ENCODE measurements around the gene SLC31A1.

Gene SLC31A1

DNA sequence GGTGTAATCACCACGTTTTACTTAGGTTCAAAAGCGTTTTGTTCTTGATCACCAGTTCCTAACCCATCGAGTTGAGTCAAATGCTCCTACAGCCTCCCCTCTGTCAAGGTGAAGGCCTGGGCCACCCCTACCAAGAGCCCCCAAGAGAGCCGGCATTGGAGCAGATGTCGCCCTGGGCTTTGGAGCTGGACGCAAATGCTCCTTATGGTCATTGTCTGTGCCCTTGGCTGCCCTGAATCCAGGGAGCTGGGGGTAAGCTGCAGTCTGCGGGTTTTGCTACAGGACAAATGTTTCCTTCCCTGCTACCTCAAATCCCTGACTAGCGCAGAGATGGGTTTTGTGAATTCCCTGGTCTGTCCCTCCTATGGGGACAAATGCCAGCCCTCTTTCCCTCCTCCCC, 77.0 kb downstream of the SLC31A1 start:
- TF ChIP-seq, protein P1, sequence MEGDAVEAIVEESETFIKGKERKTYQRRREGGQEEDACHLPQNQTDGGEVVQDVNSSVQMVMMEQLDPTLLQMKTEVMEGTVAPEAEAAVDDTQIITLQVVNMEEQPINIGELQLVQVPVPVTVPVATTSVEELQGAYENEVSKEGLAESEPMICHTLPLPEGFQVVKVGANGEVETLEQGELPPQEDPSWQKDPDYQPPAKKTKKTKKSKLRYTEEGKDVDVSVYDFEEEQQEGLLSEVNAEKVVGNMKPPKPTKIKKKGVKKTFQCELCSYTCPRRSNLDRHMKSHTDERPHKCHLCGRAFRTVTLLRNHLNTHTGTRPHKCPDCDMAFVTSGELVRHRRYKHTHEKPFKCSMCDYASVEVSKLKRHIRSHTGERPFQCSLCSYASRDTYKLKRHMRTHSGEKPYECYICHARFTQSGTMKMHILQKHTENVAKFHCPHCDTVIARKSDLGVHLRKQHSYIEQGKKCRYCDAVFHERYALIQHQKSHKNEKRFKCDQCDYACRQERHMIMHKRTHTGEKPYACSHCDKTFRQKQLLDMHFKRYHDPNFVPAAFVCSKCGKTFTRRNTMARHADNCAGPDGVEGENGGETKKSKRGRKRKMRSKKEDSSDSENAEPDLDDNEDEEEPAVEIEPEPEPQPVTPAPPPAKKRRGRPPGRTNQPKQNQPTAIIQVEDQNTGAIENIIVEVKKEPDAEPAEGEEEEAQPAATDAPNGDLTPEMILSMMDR (conservative IDR thresholded peaks at IDR 0.05; ENCODE audit: control insufficient read depth, insufficient read depth, low read depth, low read length): no peak
- no peak for DNase-seq (ENCODE audit: low read depth)

DNA sequence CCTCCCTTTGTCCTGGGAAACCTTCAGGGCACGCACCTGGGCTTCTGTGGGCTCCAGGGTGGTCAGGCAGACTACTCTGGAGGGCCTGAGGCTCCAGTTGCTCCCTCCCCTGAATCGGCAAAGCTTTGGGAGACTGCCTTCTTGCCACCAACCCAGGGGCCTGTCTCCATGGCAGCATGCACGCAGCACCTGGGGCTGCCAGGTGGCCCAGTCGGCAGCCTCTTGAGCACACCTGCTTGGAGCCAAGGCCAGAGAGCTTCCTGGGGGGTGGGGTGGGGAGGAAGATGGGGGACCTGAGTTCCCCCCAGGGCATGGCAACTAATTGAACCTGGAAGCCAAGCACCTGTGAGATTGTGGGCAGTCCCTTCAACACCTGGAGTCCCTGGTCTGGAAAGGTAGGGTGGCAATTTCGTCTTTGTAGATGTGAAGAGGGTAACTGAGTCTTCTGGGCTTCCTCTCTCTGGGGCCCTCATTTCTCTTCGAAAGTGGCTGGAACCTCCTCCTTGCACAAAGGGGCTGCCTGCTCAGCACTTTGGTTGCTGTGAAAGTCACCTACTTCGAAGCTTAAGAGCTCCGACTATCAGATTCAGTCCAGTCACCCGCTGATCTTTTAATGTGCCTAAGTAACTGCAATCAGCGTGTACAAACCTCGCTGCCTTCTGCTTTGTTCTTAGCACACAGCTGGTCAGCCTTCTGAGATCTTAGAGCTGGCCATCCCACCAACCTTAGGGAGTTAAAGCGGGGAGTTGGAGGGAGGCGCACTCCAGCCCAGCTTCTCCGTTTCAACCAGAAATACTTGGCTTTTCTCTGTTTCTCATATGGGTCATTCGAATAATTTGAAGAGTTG, 77.8 kb downstream of the SLC31A1 start:
- DNase-seq (ENCODE audit: low read depth): no peak
- TF ChIP-seq, protein P1 (conservative IDR thresholded peaks at IDR 0.05; ENCODE audit: control insufficient read depth, insufficient read depth, low read depth, low read length): no peak
- H3K4me3 ChIP-seq (ENCODE audit: control insufficient read depth, low read depth, low read length): no peak overlapping the region

More for the DNA sequence above, 77.0 kb downstream of the SLC31A1 start:
- H3K4me3 ChIP-seq (ENCODE audit: control insufficient read depth, low read depth, low read length): no peak overlapping the region

DNA sequence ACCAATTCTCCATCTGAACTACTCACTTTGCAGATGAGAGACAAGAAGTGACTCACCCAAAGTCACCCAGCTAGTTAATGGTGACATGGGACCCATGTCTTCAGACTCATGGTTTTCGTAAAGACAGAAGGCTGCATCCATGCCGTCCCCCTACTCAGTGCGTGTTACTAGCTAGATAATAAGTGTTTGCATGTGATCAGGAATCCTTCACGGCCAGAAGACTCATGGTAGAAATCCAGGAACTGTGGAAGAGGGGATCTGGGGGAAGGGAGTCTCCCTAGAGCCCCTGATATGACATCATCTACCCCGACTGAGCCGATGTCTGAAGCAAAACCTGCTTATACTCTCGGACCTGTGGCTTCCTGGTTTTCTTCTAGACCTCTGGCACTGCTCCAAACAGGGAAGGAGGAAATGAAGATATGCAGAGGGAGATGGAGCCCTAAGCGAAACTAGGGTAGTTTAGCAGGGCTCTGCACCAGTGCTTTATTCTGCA, 78.5 kb downstream of the SLC31A1 start:
- no peak for DNase-seq (ENCODE audit: low read depth)
- H3K4me3 ChIP-seq (ENCODE audit: control insufficient read depth, low read depth, low read length): no peak overlapping the region
- TF ChIP-seq, protein P1 (conservative IDR thresholded peaks at IDR 0.05; ENCODE audit: control insufficient read depth, insufficient read depth, low read depth, low read length): no peak

DNA sequence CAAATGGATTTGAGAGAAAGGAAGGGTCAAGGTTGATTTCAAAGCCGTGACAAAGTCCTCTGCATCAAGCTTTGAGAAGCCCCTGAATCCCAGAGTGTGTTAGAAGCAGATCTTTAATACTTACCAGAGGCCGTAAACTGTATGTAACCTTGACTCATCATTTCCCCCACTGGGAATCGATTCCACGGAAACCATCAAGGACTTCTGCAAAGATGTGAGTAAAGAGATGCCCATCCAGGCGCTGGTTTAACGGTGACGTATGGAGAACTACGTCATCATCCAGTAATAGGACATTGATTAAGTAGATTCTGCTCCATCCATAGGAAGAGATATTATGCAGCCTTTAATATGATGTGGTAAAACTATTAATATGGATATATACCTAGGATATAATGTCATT, 80.2 kb downstream of the SLC31A1 start:
- peak; percentile 26 for DNase-seq (ENCODE audit: low read depth)
- H3K4me3 ChIP-seq (ENCODE audit: control insufficient read depth, low read depth, low read length): no peak overlapping the region
- TF ChIP-seq, protein P1 (conservative IDR thresholded peaks at IDR 0.05; ENCODE audit: control insufficient read depth, insufficient read depth, low read depth, low read length): no peak

DNA sequence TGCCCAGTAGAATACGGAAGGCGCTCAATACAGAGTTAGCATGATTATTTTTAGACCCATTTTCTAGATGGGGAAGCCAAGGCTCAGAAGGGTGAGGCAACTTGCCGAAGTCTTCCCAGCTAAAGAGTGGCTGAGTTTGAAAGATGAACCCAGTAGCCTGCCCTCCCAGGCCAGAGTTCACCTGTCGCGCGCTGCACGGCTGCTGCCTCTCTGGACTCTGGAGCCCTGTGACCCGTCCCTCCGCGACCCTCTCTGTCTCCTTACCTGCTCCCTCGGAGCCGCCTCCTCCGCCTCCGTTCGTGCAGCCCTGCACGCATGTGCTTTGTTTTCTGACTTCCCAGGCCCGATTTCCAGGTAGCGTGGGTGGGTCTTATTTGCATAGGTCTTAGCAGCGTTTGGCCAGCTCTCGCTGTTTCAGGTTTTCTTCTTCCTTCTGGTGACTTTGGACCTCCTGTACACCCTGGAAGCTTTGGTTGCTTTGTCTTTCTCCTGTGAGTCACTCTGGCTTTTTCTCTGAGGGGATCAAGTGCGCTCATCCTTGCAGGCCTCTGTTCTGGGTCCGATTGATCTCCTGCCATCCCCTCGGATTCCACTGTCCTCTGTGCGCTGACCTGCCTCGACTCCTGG, 81.6 kb downstream of the SLC31A1 start, which contains the start of gene RNF183:
Gene RNF183, minus strand, starts transcription at position 585 of the 627 bp plus-strand sequence. CDS start 5,192 bp downstream, outside the sequence.
- TF ChIP-seq, protein P1 (conservative IDR thresholded peaks at IDR 0.05; ENCODE audit: control insufficient read depth, insufficient read depth, low read depth, low read length): no peak
- no peak for DNase-seq (ENCODE audit: low read depth)
- no peak within 1 kb of the TSS for H3K4me3 ChIP-seq (ENCODE audit: control insufficient read depth, low read depth, low read length)

DNA sequence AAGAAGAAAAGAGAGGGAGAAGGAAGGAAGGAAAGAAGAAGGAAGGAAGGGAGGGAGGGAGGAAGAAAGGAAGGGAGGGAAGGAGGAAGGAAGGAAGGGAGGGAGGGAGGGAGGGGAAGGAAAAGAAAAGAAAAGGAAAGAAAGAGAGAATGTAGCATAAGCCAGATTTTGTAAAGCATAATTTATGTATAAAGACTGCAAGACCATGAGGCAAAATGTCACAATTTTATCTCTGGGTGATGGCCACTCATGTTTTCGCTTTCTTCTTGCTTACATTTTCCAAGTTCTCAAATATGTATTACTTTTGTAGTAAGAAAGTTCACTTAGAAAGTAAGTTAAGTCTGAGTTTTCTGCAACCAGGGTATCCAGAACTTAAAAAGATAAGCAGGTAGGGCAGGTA, 85.2 kb downstream of the SLC31A1 start:
- H3K4me3 ChIP-seq (ENCODE audit: control insufficient read depth, low read depth, low read length): no peak overlapping the region
- TF ChIP-seq, protein P1 (conservative IDR thresholded peaks at IDR 0.05; ENCODE audit: control insufficient read depth, insufficient read depth, low read depth, low read length): no peak

More for the DNA sequence above, 85.2 kb downstream of the SLC31A1 start:
- no peak for DNase-seq (ENCODE audit: low read depth)

Measured in fibroblast of mammary gland (primary cell).